ENCODE measurements around the gene ADAM12.

Gene ADAM12

GRCh38 chr10:126041804-126042231 lies 346.5 kb downstream of the ADAM12 start:
- peak overlapping the region; percentile 100 for H3K27ac ChIP-seq (ENCODE audit: low read length)
- H3K9me3 ChIP-seq (ENCODE audit: insufficient read depth, low read length): no peaks in the 10 kb centered on the region
- no peaks in the 10 kb centered on the region for H4K20me1 ChIP-seq (ENCODE audit: insufficient read depth, low read length)
- H3K4me1 ChIP-seq (ENCODE audit: low read length): peaks cover 68% of the 10 kb centered on the region
- H2AFZ ChIP-seq (ENCODE audit: low read depth, low read length): no peak overlapping the region
- peak overlapping the region; percentile 95 for H3K9ac ChIP-seq (ENCODE audit: low read length)
- H3K4me2 ChIP-seq (ENCODE audit: low read length): peak overlapping the region; percentile 77
- H3K4me3 ChIP-seq (ENCODE audit: low read length): peak overlapping the region; percentile 70
- H3K36me3 ChIP-seq (replicated peaks; ENCODE audit: low read depth, low read length): peaks cover 7% of the 10 kb centered on the region
- TF ChIP-seq, protein P1, sequence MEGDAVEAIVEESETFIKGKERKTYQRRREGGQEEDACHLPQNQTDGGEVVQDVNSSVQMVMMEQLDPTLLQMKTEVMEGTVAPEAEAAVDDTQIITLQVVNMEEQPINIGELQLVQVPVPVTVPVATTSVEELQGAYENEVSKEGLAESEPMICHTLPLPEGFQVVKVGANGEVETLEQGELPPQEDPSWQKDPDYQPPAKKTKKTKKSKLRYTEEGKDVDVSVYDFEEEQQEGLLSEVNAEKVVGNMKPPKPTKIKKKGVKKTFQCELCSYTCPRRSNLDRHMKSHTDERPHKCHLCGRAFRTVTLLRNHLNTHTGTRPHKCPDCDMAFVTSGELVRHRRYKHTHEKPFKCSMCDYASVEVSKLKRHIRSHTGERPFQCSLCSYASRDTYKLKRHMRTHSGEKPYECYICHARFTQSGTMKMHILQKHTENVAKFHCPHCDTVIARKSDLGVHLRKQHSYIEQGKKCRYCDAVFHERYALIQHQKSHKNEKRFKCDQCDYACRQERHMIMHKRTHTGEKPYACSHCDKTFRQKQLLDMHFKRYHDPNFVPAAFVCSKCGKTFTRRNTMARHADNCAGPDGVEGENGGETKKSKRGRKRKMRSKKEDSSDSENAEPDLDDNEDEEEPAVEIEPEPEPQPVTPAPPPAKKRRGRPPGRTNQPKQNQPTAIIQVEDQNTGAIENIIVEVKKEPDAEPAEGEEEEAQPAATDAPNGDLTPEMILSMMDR (IDR thresholded peaks at IDR 0.05; ENCODE audit: low read depth, low read length): no peak
- TF ChIP-seq EZH2phosphoT487 (IDR thresholded peaks at IDR 0.05; ENCODE audit: low read depth): no peak
- H3K79me2 ChIP-seq (ENCODE audit: low read length): no peaks in the 10 kb centered on the region
- no peaks in the 10 kb centered on the region for H3K27me3 ChIP-seq (ENCODE audit: low read depth, low read length)

DNA sequence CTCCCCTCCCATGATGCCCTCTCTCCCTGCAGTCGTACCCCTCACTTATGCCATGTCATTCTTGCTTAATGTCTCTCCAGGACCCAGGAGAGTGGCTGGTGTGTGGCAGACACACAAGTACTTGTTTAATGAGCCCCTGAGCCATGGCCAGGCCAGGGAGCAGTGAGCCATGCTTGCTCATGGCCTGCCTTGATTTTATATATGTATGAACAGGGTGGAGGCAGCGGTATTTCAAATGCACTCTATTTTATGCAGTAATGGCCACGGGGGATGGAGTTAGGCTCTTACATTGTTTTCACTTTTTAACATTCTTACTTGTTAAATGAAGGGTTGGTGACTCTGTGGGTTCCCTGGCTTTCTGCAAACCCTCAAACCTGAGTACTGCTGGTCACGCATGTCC lies 347.2 kb downstream of the ADAM12 start:
- Histone ChIP-seq H3K79me2 (ENCODE audit: low read length) (no peaks in the 10 kb centered on the region), H3K4me3 (ENCODE audit: low read length) (peak overlapping the region; percentile 36), H3K27ac (ENCODE audit: low read length) (peak overlapping the region; percentile 100), H3K27me3 (ENCODE audit: low read depth, low read length) (no peaks in the 10 kb centered on the region), H3K4me1 (ENCODE audit: low read length) (peaks cover 75% of the 10 kb centered on the region), H3K9me3 (ENCODE audit: insufficient read depth, low read length) (no peaks in the 10 kb centered on the region), H3K4me2 (ENCODE audit: low read length) (peak overlapping the region; percentile 60), H3K36me3 (replicated peaks; ENCODE audit: low read depth, low read length) (peaks cover 7% of the 10 kb centered on the region), H3K9ac (ENCODE audit: low read length) (peak overlapping the region; percentile 93), H2AFZ (ENCODE audit: low read depth, low read length) (no peak overlapping the region), H4K20me1 (ENCODE audit: insufficient read depth, low read length) (no peaks in the 10 kb centered on the region)
- TF ChIP-seq EZH2phosphoT487 (IDR thresholded peaks at IDR 0.05; ENCODE audit: low read depth): no peak
- TF ChIP-seq, protein P1 (IDR thresholded peaks at IDR 0.05; ENCODE audit: low read depth, low read length): no peak

- H3K4me3 ChIP-seq (ENCODE audit: low read length): 0 out of 2 replicates have a peak overlapping the region, but pooled peaks have one; percentile 10
- peak overlapping the region; percentile 100 for H3K27ac ChIP-seq (ENCODE audit: low read length)
- peak overlapping the region; percentile 65 for H3K9ac ChIP-seq (ENCODE audit: low read length)
- H2AFZ ChIP-seq (ENCODE audit: low read depth, low read length): no peak overlapping the region
- peaks cover 14% of the 10 kb centered on the region for H3K9me3 ChIP-seq (ENCODE audit: insufficient read depth, low read length)
- no peak for TF ChIP-seq EZH2phosphoT487 (IDR thresholded peaks at IDR 0.05; ENCODE audit: low read depth)
- TF ChIP-seq, protein P1 (IDR thresholded peaks at IDR 0.05; ENCODE audit: low read depth, low read length): no peak
- no peaks in the 10 kb centered on the region for H4K20me1 ChIP-seq (ENCODE audit: insufficient read depth, low read length)
- H3K79me2 ChIP-seq (ENCODE audit: low read length): no peaks in the 10 kb centered on the region
- H3K4me1 ChIP-seq (ENCODE audit: low read length): peaks cover 79% of the 10 kb centered on the region
- peaks cover 28% of the 10 kb centered on the region for H3K36me3 ChIP-seq (replicated peaks; ENCODE audit: low read depth, low read length)
- H3K4me2 ChIP-seq (ENCODE audit: low read length): peak overlapping the region; percentile 60
- no peaks in the 10 kb centered on the region for H3K27me3 ChIP-seq (ENCODE audit: low read depth, low read length)
Observed at GRCh38 chr10:126037946-126038345, 350.3 kb downstream of the ADAM12 start.

- Histone ChIP-seq H3K27ac (ENCODE audit: low read length) (peak overlapping the region; percentile 100), H3K4me2 (ENCODE audit: low read length) (peak overlapping the region; percentile 60)
- TF ChIP-seq, protein P1 (IDR thresholded peaks at IDR 0.05; ENCODE audit: low read depth, low read length): no peak
- no peak for TF ChIP-seq EZH2phosphoT487 (IDR thresholded peaks at IDR 0.05; ENCODE audit: low read depth)
Observed at GRCh38 chr10:126036515-126036914, 351.8 kb downstream of the ADAM12 start.

More at GRCh38 chr10:126036515-126036914, 351.8 kb downstream of the ADAM12 start:
- Histone ChIP-seq H3K9ac (ENCODE audit: low read length) (peak overlapping the region; percentile 65), H3K4me3 (ENCODE audit: low read length) (peak overlapping the region; percentile 36), H3K9me3 (ENCODE audit: insufficient read depth, low read length) (peaks cover 14% of the 10 kb centered on the region), H2AFZ (ENCODE audit: low read depth, low read length) (no peak overlapping the region), H3K27me3 (ENCODE audit: low read depth, low read length) (no peaks in the 10 kb centered on the region), H4K20me1 (ENCODE audit: insufficient read depth, low read length) (no peaks in the 10 kb centered on the region), H3K36me3 (replicated peaks; ENCODE audit: low read depth, low read length) (peaks cover 40% of the 10 kb centered on the region), H3K79me2 (ENCODE audit: low read length) (no peaks in the 10 kb centered on the region), H3K4me1 (ENCODE audit: low read length) (peaks cover 68% of the 10 kb centered on the region)

All from OCI-LY3 (cell line).